Suprapubic skin (tissue), 4 donors: ENCODE data around the gene ENGASE. TPM values are rescaled to one million over a fixed set of nuclear protein-coding genes. Genes with fewer than 3 reads are reported as not detected.

Source experiments
- DNase-seq, 2 donors: peaks; one replicate each; pipeline ENCODE4 v3.0.0-alpha.2; 2019; ENCODE audit warnings: low spot score in 2 of 2
- H3K27ac ChIP-seq: fragments of 200-600 bp; sonication (generic); one replicate; pipeline ENCODE4 v1.5.1; 2019
- H3K27me3 ChIP-seq: fragments of 200-600 bp; sonication (generic); one replicate; pipeline ENCODE4 v1.5.1; 2019
- H3K36me3 ChIP-seq: fragments of 200-600 bp; sonication (generic); one replicate; pipeline ENCODE4 v1.5.1; 2019
- H3K4me1 ChIP-seq: fragments of 200-600 bp; sonication (generic); one replicate; pipeline ENCODE4 v1.5.1; 2019
- H3K4me3 ChIP-seq: fragments of 200-600 bp; sonication (generic); one replicate; pipeline ENCODE4 v1.5.1; 2019; ENCODE audit warnings: mild to moderate bottlenecking
- H3K9me3 ChIP-seq: fragments of 200-600 bp; sonication (generic); one replicate; pipeline ENCODE4 v1.5.1; 2019
- CTCF ChIP-seq, 2 donors: fragments of 200-600 bp in 1 of 2; fragments of 450-650 bp in 1 of 2; sonication (generic) in 1 of 2; IDR thresholded peaks; one replicate each; pipeline ENCODE4 v1.5.1; 2016 to 2019; ENCODE audit warnings: antibody characterized with exemption in 2 of 2, mild to moderate bottlenecking in 1 of 2, moderate library complexity in 1 of 2
- EP300 ChIP-seq: sonication (generic); formaldehyde crosslinking; IDR thresholded peaks from one replicate; pipeline ENCODE4 v1.6.1; 2017; ENCODE audit warnings: antibody characterized with exemption
- POLR2A ChIP-seq, 2 donors: fragments of 450-650 bp; IDR thresholded peaks; one replicate each; pipeline ENCODE4 v1.6.1; 2017; ENCODE audit warnings: antibody characterized with exemption in 2 of 2, mild to moderate bottlenecking in 2 of 2, moderate library complexity in 2 of 2
- POLR2AphosphoS5 ChIP-seq, 3 donors: sonication (generic); formaldehyde crosslinking; IDR thresholded peaks; one replicate each; pipeline ENCODE4 v1.6.1; 2017; ENCODE audit warnings: antibody characterized with exemption in 3 of 3
- WGBS: methylation state at CpG from one replicate; pipeline ENCODE4 v1.1.5; 2018; 5-methylcytosine and 5-hydroxymethylcytosine counted together
- total RNA-seq, 4 donors: library from RNA; depleted of rRNA; stranded (reverse); fragments of >200 nt; gene quantifications; one replicate each; pipeline ENCODE4 v1.1.0, GENCODE V29; 2016

Gene ENGASE
- total RNA-seq: 10 to 100 TPM; 20.6 to 87.6 (median 38.4) TPM

DNA sequence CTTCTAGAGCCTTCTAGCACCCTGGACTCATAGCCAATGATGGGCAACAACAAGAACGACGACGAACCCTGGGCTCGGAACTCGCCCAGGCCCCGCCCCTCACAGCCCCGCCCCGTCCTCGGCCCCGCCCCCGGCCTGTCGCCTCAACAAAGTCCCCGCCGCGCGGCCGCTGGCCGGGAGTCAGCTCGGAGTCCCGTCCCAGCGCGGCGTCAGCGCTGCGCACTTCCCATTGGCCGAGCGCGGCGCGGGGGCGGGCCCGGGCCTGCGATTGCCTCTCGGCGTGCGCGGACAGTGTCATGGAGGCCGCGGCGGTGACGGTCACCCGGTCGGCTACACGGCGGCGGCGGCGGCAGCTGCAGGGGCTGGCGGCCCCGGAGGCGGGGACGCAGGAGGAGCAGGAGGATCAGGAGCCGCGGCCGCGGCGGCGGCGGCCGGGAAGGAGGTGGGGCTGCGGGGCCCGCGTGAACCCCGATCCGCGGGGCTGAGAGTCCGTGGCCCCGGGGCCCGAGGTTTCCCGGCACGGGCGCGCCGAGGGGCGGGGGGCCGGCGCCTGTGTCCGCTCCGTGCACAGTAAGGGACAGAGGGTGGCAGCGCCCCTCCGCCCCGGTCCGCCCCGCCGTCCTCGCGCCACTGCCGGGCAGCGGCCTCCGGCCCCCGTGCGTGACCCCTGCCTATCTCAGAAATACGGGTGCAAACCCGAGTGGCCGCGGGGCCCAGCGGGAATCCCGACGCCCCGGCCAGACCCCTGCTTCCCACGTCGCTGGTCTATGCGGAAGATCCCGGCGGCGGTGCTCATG, at the start of gene ENGASE:
Gene ENGASE (plus strand): TSS at position 176 of the 797 bp plus-strand sequence. CDS start 121 bp downstream, at position 297.
- DNase-seq: peak; percentile 95 to 96

DNA sequence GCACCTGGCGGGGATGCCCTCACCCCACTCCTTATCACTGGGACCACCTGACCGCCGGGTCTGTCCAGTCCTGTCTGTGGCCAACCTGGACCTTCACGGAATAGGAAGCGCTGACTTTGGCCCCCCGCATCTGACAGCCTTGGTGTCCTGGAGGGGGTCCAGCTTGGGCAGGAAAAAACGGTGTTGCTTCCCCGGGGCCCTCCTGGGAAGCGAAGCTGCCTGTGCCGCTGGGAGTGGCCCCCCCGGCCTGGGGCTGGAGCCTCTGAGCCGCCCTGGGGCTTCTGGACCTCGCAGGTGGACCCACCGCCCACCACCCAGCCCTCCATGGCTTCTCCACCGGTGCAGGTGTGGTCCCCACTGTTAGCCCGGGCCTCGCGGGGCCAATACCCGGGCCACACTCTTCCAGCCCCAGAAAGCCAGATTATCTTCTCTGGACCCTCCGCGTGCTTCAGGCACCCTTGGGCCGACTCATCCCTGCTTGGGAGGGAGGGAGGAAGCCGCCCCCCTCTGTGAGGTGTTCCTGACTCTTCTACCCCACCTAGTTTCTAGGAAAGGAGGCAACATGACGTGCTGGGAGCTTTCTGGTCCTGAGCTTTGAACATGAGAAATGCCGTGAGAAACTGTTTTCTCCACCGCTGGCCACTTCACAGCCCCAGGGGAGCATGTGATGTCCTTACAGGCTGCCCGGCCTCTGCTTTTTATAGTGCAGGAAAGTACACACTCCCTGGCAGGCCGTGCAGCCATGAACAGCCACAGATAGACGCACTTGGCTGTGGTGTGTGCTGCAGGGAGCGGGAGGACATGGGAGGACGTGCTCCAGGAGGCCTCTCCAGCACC, 49.5 kb upstream of the ENGASE start:
- peak; percentile 71 to 80 for DNase-seq
- WGBS: 45% methylated on average over 7 of the region's 31 CpGs
- Histone ChIP-seq H3K27me3 (peaks cover 23% of the 10 kb centered on the region), H3K4me1 (peaks cover 95% of the 10 kb centered on the region), H3K9me3 (no peaks in the 10 kb centered on the region), H3K36me3 (no peaks in the 10 kb centered on the region), H3K4me3 (peak overlapping the region; percentile 78), H3K27ac (peak overlapping the region; percentile 84)
- TF ChIP-seq POLR2AphosphoS5 (IDR thresholded peaks at IDR 0.05) (peak in 1 of 3 donors; percentile 26), EP300 (no peak)

More for the DNA sequence above, at the start of gene ENGASE:
- H3K27ac ChIP-seq: peak within 1 kb of the TSS; percentile 80
- WGBS: 1% methylated on average over 71 of the region's 106 CpGs
- TF ChIP-seq POLR2A (IDR thresholded peaks at IDR 0.05) (peak in 1 of 2 donors; percentile 38), EP300 (no peak)
- no peaks in the 10 kb centered on the region for H3K9me3 ChIP-seq
- H3K4me1 ChIP-seq: peaks cover 23% of the 10 kb centered on the region
- peaks cover 24% of the 10 kb centered on the region for H3K36me3 ChIP-seq
- no peaks in the 10 kb centered on the region for H3K27me3 ChIP-seq
- peak within 1 kb of the TSS; percentile 87 for H3K4me3 ChIP-seq

DNA sequence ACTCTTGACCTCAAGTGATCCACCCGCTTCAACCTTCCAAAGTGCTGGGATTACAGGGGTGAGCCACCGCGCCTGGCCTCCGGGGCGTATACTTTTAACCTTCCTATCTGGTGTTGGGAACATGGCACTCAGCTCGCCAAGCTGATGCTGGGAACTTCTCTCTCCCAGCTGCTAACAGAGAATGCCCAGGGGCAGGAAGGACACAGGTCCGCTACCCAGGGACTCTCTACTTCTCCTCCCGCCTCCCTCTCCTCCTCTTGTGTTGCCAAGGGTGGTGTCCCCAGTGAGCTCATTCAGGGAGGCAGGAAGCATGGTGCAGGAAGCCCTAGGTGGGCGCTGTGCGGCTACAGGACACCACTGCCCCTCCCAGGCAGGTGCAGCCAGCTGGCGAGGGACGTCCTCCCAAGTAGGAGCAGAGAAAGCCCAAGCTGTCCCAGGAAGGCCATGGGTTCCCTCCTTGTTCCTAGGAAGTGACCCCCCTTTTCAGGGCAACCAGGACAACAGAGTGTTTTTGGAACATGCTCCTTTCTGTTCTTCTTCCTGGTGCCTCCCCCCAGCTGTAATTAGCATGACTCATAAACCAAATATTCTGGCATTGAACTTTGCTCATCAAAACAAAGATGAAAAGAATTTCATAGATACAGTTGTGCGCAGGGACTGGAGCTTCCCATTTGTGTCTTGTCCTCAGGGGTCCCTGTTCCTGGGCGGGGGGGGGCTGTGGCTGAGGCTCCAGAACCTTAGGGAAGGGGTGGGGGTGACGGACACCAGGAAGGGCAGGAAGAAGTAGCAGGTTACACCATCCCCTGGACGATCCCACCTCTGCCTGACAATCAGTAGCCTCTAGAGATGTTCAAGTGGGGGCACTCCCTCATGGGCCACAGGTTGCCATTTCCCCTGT, 48.0 kb upstream of the ENGASE start:
- TF ChIP-seq EP300 (no peak), POLR2AphosphoS5 (IDR thresholded peaks at IDR 0.05) (peak in 2 of 3 donors; percentile 79 to 84)
- peak overlapping the region; percentile 84 for H3K27ac ChIP-seq
- H3K9me3 ChIP-seq: no peaks in the 10 kb centered on the region
- peaks cover 89% of the 10 kb centered on the region for H3K4me1 ChIP-seq
- WGBS: 32% methylated on average over 16 of the region's 16 CpGs
- H3K27me3 ChIP-seq: peaks cover 23% of the 10 kb centered on the region
- no peaks in the 10 kb centered on the region for H3K36me3 ChIP-seq
- DNase-seq: peak; percentile 78 to 82
- peak overlapping the region; percentile 78 for H3K4me3 ChIP-seq

DNA sequence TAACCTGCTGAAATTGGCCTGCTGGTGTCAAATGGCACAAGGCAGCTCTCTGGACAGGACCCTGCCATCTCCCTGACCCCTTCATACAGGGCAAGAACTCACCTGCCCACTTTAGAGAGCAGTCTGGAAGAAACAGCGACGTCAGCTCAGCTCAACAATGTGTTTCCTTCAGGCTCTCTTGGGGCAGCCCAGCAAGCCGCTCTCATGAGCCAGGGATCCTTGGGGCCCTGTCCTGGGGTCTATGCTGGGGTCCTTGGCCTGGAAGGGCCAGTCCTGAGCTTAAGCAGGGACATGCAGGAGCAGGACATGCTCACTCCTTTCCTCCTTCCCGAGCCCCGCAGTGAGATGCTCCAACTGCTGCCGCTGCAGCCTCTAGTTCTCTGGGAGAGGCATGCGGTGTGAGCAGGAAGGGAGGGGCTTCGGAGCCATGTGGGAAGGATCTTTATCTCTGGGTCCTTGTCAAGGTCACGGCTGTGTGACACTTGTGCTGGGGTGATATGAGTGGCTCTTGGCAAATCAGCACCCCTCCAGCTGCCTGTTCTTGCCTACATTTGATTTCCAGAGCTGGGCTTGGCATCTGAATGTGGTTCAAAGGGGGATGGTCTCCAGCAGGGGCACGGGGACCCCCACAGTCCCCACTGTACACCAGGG, 47.2 kb upstream of the ENGASE start:
- Histone ChIP-seq H3K4me1 (peaks cover 91% of the 10 kb centered on the region), H3K27me3 (peaks cover 23% of the 10 kb centered on the region), H3K4me3 (peak overlapping the region; percentile 78), H3K9me3 (no peaks in the 10 kb centered on the region), H3K36me3 (no peaks in the 10 kb centered on the region), H3K27ac (peak overlapping the region; percentile 84)
- no peak for TF ChIP-seq EP300
- no peak for TF ChIP-seq CTCF (IDR thresholded peaks at IDR 0.05)
- TF ChIP-seq POLR2A (IDR thresholded peaks at IDR 0.05): no peak
- no peak for TF ChIP-seq POLR2AphosphoS5 (IDR thresholded peaks at IDR 0.05)
- peak; percentile 66 to 74 for DNase-seq
- WGBS: 28% methylated on average over 2 of the region's 10 CpGs

GRCh38 chr17:79027925-79028491, 46.6 kb upstream of the ENGASE start:
- H3K4me3 ChIP-seq: peak overlapping the region; percentile 78
- H3K36me3 ChIP-seq: no peaks in the 10 kb centered on the region
- H3K27me3 ChIP-seq: peaks cover 23% of the 10 kb centered on the region
- 13% methylated on average over 6 of the region's 16 CpGs for WGBS
- TF ChIP-seq EP300 (no peak), CTCF (IDR thresholded peaks at IDR 0.05) (no peak), POLR2A (IDR thresholded peaks at IDR 0.05) (no peak), POLR2AphosphoS5 (IDR thresholded peaks at IDR 0.05) (no peak)
- no peaks in the 10 kb centered on the region for H3K9me3 ChIP-seq
- peak; percentile 60 to 71 for DNase-seq
- peak overlapping the region; percentile 84 for H3K27ac ChIP-seq
- peaks cover 91% of the 10 kb centered on the region for H3K4me1 ChIP-seq
